ENCODE results near the gene TMEM107.
"Not testable (repeated sequence)": the region's sequence is repeated elsewhere in the genome, so short reads cannot be mapped to it uniquely, and the experiment has no call there.

Gene TMEM107

GRCh38 chr17:8187517-8188262 lies 11.5 kb upstream of the TMEM107 start:
- Histone ChIP-seq H3K4me3 (ENCODE audit: low read length) (peak overlapping the region; percentile 80), H3K4me1 (ENCODE audit: insufficient read depth, low read length) (peaks cover 17% of the 10 kb centered on the region; the same call in 1 of the 2 replicates), H3K9ac (ENCODE audit: low read depth, low read length) (peak overlapping the region; percentile 53; the same call in 1 of the 2 replicates), H3K9me3 (ENCODE audit: insufficient read depth, low read depth, low read length) (no peaks in the 10 kb centered on the region), H3K36me3 (ENCODE audit: insufficient read depth, low read depth, low read length) (no peaks in the 10 kb centered on the region), H3K27ac (ENCODE audit: low read length) (no peak overlapping the region), H3K27me3 (ENCODE audit: insufficient read depth, low read length) (peaks cover 18% of the 10 kb centered on the region)

GRCh38 chr17:8186787-8187516 lies 10.8 kb upstream of the TMEM107 start:
- H3K27me3 ChIP-seq (ENCODE audit: insufficient read depth, low read length), result peaks cover 18% of the 10 kb centered on the region
- no peaks in the 10 kb centered on the region for H3K9me3 ChIP-seq (ENCODE audit: insufficient read depth, low read depth, low read length)
- peak overlapping the region; percentile 82; the same call in 1 of the 2 replicates for H3K9ac ChIP-seq (ENCODE audit: low read depth, low read length)

GRCh38 chr17:8186446-8186786 lies 10.2 kb upstream of the TMEM107 start:
- Histone ChIP-seq H3K9ac (ENCODE audit: low read depth, low read length) (peak overlapping the region; percentile 82; the same call in 1 of the 2 replicates), H3K27me3 (ENCODE audit: insufficient read depth, low read length) (peaks cover 18% of the 10 kb centered on the region), H3K9me3 (ENCODE audit: insufficient read depth, low read depth, low read length) (no peaks in the 10 kb centered on the region), H3K4me3 (ENCODE audit: low read length) (peak overlapping the region; percentile 80), H3K27ac (ENCODE audit: low read length) (no peak overlapping the region), H3K4me1 (ENCODE audit: insufficient read depth, low read length) (peaks cover 12% of the 10 kb centered on the region; the same call in 1 of the 2 replicates), H3K36me3 (ENCODE audit: insufficient read depth, low read depth, low read length) (no peaks in the 10 kb centered on the region)

More at GRCh38 chr17:8186787-8187516, 10.8 kb upstream of the TMEM107 start:
- H3K4me3 ChIP-seq (ENCODE audit: low read length), result peak overlapping the region; percentile 80
- peaks cover 15% of the 10 kb centered on the region; the same call in 1 of the 2 replicates for H3K4me1 ChIP-seq (ENCODE audit: insufficient read depth, low read length)
- no peak overlapping the region for H3K27ac ChIP-seq (ENCODE audit: low read length)
- H3K36me3 ChIP-seq (ENCODE audit: insufficient read depth, low read depth, low read length), result no peaks in the 10 kb centered on the region

GRCh38 chr17:8185582-8186445 lies 9.6 kb upstream of the TMEM107 start:
- peak overlapping the region; percentile 80 for H3K4me3 ChIP-seq (ENCODE audit: low read length)
- no peaks in the 10 kb centered on the region for H3K9me3 ChIP-seq (ENCODE audit: insufficient read depth, low read depth, low read length)
- H3K4me1 ChIP-seq (ENCODE audit: insufficient read depth, low read length), result peaks cover 12% of the 10 kb centered on the region; the same call in 1 of the 2 replicates
- H3K27ac ChIP-seq (ENCODE audit: low read length), result no peak overlapping the region
- H3K36me3 ChIP-seq (ENCODE audit: insufficient read depth, low read depth, low read length), result no peaks in the 10 kb centered on the region
- peak overlapping the region; percentile 82; the same call in 1 of the 2 replicates for H3K9ac ChIP-seq (ENCODE audit: low read depth, low read length)
- H3K27me3 ChIP-seq (ENCODE audit: insufficient read depth, low read length), result peaks cover 18% of the 10 kb centered on the region

- H3K4me3 ChIP-seq (ENCODE audit: low read length), result peak overlapping the region; percentile 85
- no peaks in the 10 kb centered on the region for H3K36me3 ChIP-seq (ENCODE audit: insufficient read depth, low read depth, low read length)
- no peaks in the 10 kb centered on the region for H3K27me3 ChIP-seq (ENCODE audit: insufficient read depth, low read length)
- peak overlapping the region; percentile 52 for H3K27ac ChIP-seq (ENCODE audit: low read length)
- peak overlapping the region; percentile 89; the same call in 1 of the 2 replicates for H3K9ac ChIP-seq (ENCODE audit: low read depth, low read length)
- peaks cover 8% of the 10 kb centered on the region; the same call in 1 of the 2 replicates for H3K4me1 ChIP-seq (ENCODE audit: insufficient read depth, low read length)
- no peaks in the 10 kb centered on the region for H3K9me3 ChIP-seq (ENCODE audit: insufficient read depth, low read depth, low read length)
Observed at GRCh38 chr17:8176998-8177731, 985 bp upstream of the TMEM107 start.

- H3K9ac ChIP-seq (ENCODE audit: low read depth, low read length), result peak overlapping the region; percentile 74; the same call in 1 of the 2 replicates
- H3K9me3 ChIP-seq (ENCODE audit: insufficient read depth, low read depth, low read length), result no peaks in the 10 kb centered on the region
- no peaks in the 10 kb centered on the region for H3K36me3 ChIP-seq (ENCODE audit: insufficient read depth, low read depth, low read length)
- no peak overlapping the region for H3K27ac ChIP-seq (ENCODE audit: low read length)
- H3K27me3 ChIP-seq (ENCODE audit: insufficient read depth, low read length), result no peaks in the 10 kb centered on the region
- H3K4me3 ChIP-seq (ENCODE audit: low read length), result peak overlapping the region; percentile 85
- H3K4me1 ChIP-seq (ENCODE audit: insufficient read depth, low read length), result peaks cover 8% of the 10 kb centered on the region; the same call in 1 of the 2 replicates
Observed at GRCh38 chr17:8175795-8176196, 384 bp downstream of the TMEM107 start.

- peaks cover 8% of the 10 kb centered on the region; the same call in 1 of the 2 replicates for H3K4me1 ChIP-seq (ENCODE audit: insufficient read depth, low read length)
- peak overlapping the region; percentile 89 for H3K27ac ChIP-seq (ENCODE audit: low read length)
Observed at GRCh38 chr17:8173871-8174322, 2.3 kb downstream of the TMEM107 start.

GRCh38 chr17:8173056-8173870 lies 2.9 kb downstream of the TMEM107 start:
- Histone ChIP-seq H3K9me3 (ENCODE audit: insufficient read depth, low read depth, low read length) (no peaks in the 10 kb centered on the region), H3K4me3 (ENCODE audit: low read length) (peak overlapping the region; percentile 79), H3K27me3 (ENCODE audit: insufficient read depth, low read length) (no peaks in the 10 kb centered on the region), H3K9ac (ENCODE audit: low read depth, low read length) (peak overlapping the region; percentile 92), H3K36me3 (ENCODE audit: insufficient read depth, low read depth, low read length) (no peaks in the 10 kb centered on the region), H3K27ac (ENCODE audit: low read length) (peak overlapping the region; percentile 89), H3K4me1 (ENCODE audit: insufficient read depth, low read length) (peaks cover 8% of the 10 kb centered on the region; the same call in 1 of the 2 replicates)

More at GRCh38 chr17:8173871-8174322, 2.3 kb downstream of the TMEM107 start:
- Histone ChIP-seq H3K27me3 (ENCODE audit: insufficient read depth, low read length) (no peaks in the 10 kb centered on the region), H3K9me3 (ENCODE audit: insufficient read depth, low read depth, low read length) (no peaks in the 10 kb centered on the region), H3K4me3 (ENCODE audit: low read length) (peak overlapping the region; percentile 79), H3K9ac (ENCODE audit: low read depth, low read length) (peak overlapping the region; percentile 92), H3K36me3 (ENCODE audit: insufficient read depth, low read depth, low read length) (no peaks in the 10 kb centered on the region)

- not testable (repeated sequence) for H3K9ac ChIP-seq (ENCODE audit: low read depth, low read length); H3K27ac ChIP-seq (ENCODE audit: low read length); H3K36me3 ChIP-seq (ENCODE audit: insufficient read depth, low read depth, low read length); H3K4me1 ChIP-seq (ENCODE audit: insufficient read depth, low read length); H3K27me3 ChIP-seq (ENCODE audit: insufficient read depth, low read length); H3K4me3 ChIP-seq (ENCODE audit: low read length); H3K9me3 ChIP-seq (ENCODE audit: insufficient read depth, low read depth, low read length)
Observed at GRCh38 chr17:8170186-8170585, 6.0 kb downstream of the TMEM107 start.

GRCh38 chr17:8167526-8167925 lies 8.7 kb downstream of the TMEM107 start:
- no peak overlapping the region for H3K9ac ChIP-seq (ENCODE audit: low read depth, low read length)
- H3K27me3 ChIP-seq (ENCODE audit: insufficient read depth, low read length), result no peaks in the 10 kb centered on the region
- no peaks in the 10 kb centered on the region for H3K36me3 ChIP-seq (ENCODE audit: insufficient read depth, low read depth, low read length)
- no peak overlapping the region for H3K4me3 ChIP-seq (ENCODE audit: low read length)
- peaks cover 16% of the 10 kb centered on the region; the same call in 1 of the 2 replicates for H3K4me1 ChIP-seq (ENCODE audit: insufficient read depth, low read length)
- H3K9me3 ChIP-seq (ENCODE audit: insufficient read depth, low read depth, low read length), result no peaks in the 10 kb centered on the region
- H3K27ac ChIP-seq (ENCODE audit: low read length), result no peak overlapping the region

All from iPS-20b (cell line).